COLO668 (cell line): Measurements from ENCODE around the gene RARRES1.
A peak's percentile ranks its signal among the peaks of the same experiment; 100 is the strongest.

Experiments
- DNase-seq: peaks from one replicate; lab custom pipeline; 2025; ENCODE audit not compliant: unreplicated experiment; lab: John Stamatoyannopoulos, UW

Gene RARRES1

GRCh38 chr3:158735296-158736033 is 3.2 kb upstream of the RARRES1 start:
- no peak for DNase-seq

- no peak for DNase-seq
These were observed 1.4 kb upstream of the RARRES1 start for GRCh38 chr3:158733656-158734055.

- no peak for DNase-seq
These were observed 571 bp upstream of the RARRES1 start for GRCh38 chr3:158732856-158733200.

GRCh38 chr3:158731486-158731885 is 771 bp downstream of the RARRES1 start:
- no peak for DNase-seq

GRCh38 chr3:158728851-158729250 is 3.4 kb downstream of the RARRES1 start:
- no peak for DNase-seq

GRCh38 chr3:158728061-158728377 is 4.2 kb downstream of the RARRES1 start:
- no peak for DNase-seq

GRCh38 chr3:158727206-158728060 is 4.8 kb downstream of the RARRES1 start:
- peak; percentile 11 for DNase-seq

GRCh38 chr3:158725348-158726011 is 6.8 kb downstream of the RARRES1 start:
- no peak for DNase-seq

- DNase-seq = no peak
These were observed 8.3 kb downstream of the RARRES1 start for GRCh38 chr3:158723991-158724390.

GRCh38 chr3:158722108-158722507 is 10.1 kb downstream of the RARRES1 start:
- no peak for DNase-seq

- no peak for DNase-seq
These were observed 13.6 kb downstream of the RARRES1 start for GRCh38 chr3:158718490-158719170.

- DNase-seq = no peak
These were observed 14.7 kb downstream of the RARRES1 start for GRCh38 chr3:158717576-158717975.

GRCh38 chr3:158713094-158713499 is 19.2 kb downstream of the RARRES1 start:
- DNase-seq = no peak

GRCh38 chr3:158712443-158712842 is 19.8 kb downstream of the RARRES1 start:
- no peak for DNase-seq

- no peak for DNase-seq
These were observed 20.4 kb downstream of the RARRES1 start for GRCh38 chr3:158711886-158712285.

- DNase-seq = no peak
These were observed 21.7 kb downstream of the RARRES1 start for GRCh38 chr3:158710601-158711000.

- DNase-seq = no peak
These were observed 22.6 kb downstream of the RARRES1 start for GRCh38 chr3:158709666-158710083.

- no peak for DNase-seq
These were observed 28.7 kb downstream of the RARRES1 start for GRCh38 chr3:158703566-158703965.

GRCh38 chr3:158702815-158703481 is 29.3 kb downstream of the RARRES1 start:
- no peak for DNase-seq

- no peak for DNase-seq
These were observed 30.7 kb downstream of the RARRES1 start for GRCh38 chr3:158701420-158702065.
